Testis (tissue), 3 donors: Measurements from ENCODE around the gene MPDZ. TPM values are rescaled to one million over a fixed set of nuclear protein-coding genes. Genes with fewer than 3 reads are reported as not detected.
A peak's percentile ranks its signal among the peaks of the same experiment; 100 is the strongest.

ENCODE experiments used
- DNase-seq: peaks from one replicate; pipeline ENCODE4 v3.0.0-alpha.2; 2019
- H3K27ac ChIP-seq, 2 donors: fragments of 200-600 bp; sonication (generic); one replicate each; pipeline ENCODE4 v1.5.1; 2019
- H3K27me3 ChIP-seq: fragments of 200-600 bp; sonication (generic); one replicate; pipeline ENCODE4 v1.5.1; 2019
- H3K36me3 ChIP-seq: fragments of 200-600 bp; sonication (generic); one replicate; pipeline ENCODE4 v1.5.1; 2017; ENCODE audit warnings: low read depth; ENCODE audit errors: missing control alignments
- H3K4me1 ChIP-seq: fragments of 200-600 bp; sonication (generic); one replicate; pipeline ENCODE4 v1.5.1; 2019
- H3K4me3 ChIP-seq, 2 donors: fragments of 200-600 bp; sonication (generic); one replicate each; pipeline ENCODE4 v1.5.1; 2017 to 2019
- H3K9me3 ChIP-seq: fragments of 200-600 bp; sonication (generic); one replicate; pipeline ENCODE4 v1.5.1; 2017
- CTCF ChIP-seq, 3 experiments: fragments of 450-650 bp in 2 of 3; fragments of 200-600 bp in 1 of 3; sonication (generic) in 1 of 3; IDR thresholded peaks; one replicate each; pipeline ENCODE4 v1.5.1; 2016 to 2019; ENCODE audit warnings: antibody characterized with exemption in 3 of 3, mild to moderate bottlenecking in 2 of 3, moderate library complexity in 1 of 3
- POLR2A ChIP-seq: fragments of 450-650 bp; IDR thresholded peaks from one replicate; pipeline ENCODE4 v1.6.1; 2017; ENCODE audit warnings: antibody characterized with exemption, mild to moderate bottlenecking, moderate library complexity
- WGBS, 2 donors: methylation state at CpG; one replicate each; pipeline ENCODE4 v1.1.5; 2018; 5-methylcytosine and 5-hydroxymethylcytosine counted together
- intact Hi-C: fragments of 100-400 bp; cut with DNase I; formaldehyde crosslinking; loops from one replicate; pipeline ENCODE4 v1.15.1; 2023; ENCODE audit warnings: low total_unique reads
- polyA plus RNA-seq: library from polyadenylated mRNA; stranded (reverse); fragments of 350-450 nt; fragmentation: Illumina TruSeq; extraction: RNeasy Lipid Tissue Mini Kit (QIAGEN cat#74804); gene quantifications from one replicate; pipeline ENCODE4 v1.2.3, GENCODE V29; 2014; ENCODE audit warnings: low read depth, low replicate concordance; ENCODE audit not compliant: insufficient read depth
- total RNA-seq, 2 donors: library from RNA; depleted of rRNA; stranded (reverse); fragments of >200 nt; gene quantifications; one replicate each; pipeline ENCODE4 v1.2.3, GENCODE V29; 2016

Gene MPDZ
- total and polyA plus RNA-seq, 3 donors from 2014 or later = 25.4 to 42.8 (median 38.2) TPM

- WGBS, 2 donors = 33 to 42% methylated on average over 1 of the region's 1 CpG
- H3K27ac ChIP-seq = no peak overlapping the region
- intact Hi-C loops = no loop called here
- H3K27me3 ChIP-seq = no peaks in the 10 kb centered on the region
- H3K36me3 ChIP-seq = no peaks in the 10 kb centered on the region
- no peak overlapping the region for H3K4me3 ChIP-seq
- H3K4me1 ChIP-seq = peaks cover 15% of the 10 kb centered on the region
- no peak for DNase-seq
- H3K9me3 ChIP-seq = no peaks in the 10 kb centered on the region
- TF ChIP-seq POLR2A (no peak), CTCF (IDR thresholded peaks at IDR 0.05) (no peak)
Measured at GRCh38 chr9:13137426-13137825, 142.1 kb downstream of the MPDZ start.

- H3K4me3 ChIP-seq = no peak overlapping the region
- TF ChIP-seq CTCF (IDR thresholded peaks at IDR 0.05) (no peak), POLR2A (no peak)
- no peaks in the 10 kb centered on the region for H3K9me3 ChIP-seq
- no peak overlapping the region for H3K27ac ChIP-seq
- intact Hi-C loops = no loop called here
- no peaks in the 10 kb centered on the region for H3K36me3 ChIP-seq
- peaks cover under 1% of the 10 kb centered on the region for H3K4me1 ChIP-seq
- 96% methylated on average over 3 of the region's 3 CpGs for WGBS, 2 donors
- no peaks in the 10 kb centered on the region for H3K27me3 ChIP-seq
- no peak for DNase-seq
Measured at GRCh38 chr9:13131991-13132390, 147.5 kb downstream of the MPDZ start.

GRCh38 chr9:13131416-13131815 is 148.1 kb downstream of the MPDZ start:
- TF ChIP-seq POLR2A (no peak), CTCF (IDR thresholded peaks at IDR 0.05) (no peak)
- H3K27me3 ChIP-seq = no peaks in the 10 kb centered on the region
- no peaks in the 10 kb centered on the region for H3K9me3 ChIP-seq
- intact Hi-C loops = no loop called here
- no peak for DNase-seq
- H3K27ac ChIP-seq = no peak overlapping the region
- H3K36me3 ChIP-seq = no peaks in the 10 kb centered on the region
- no peaks in the 10 kb centered on the region for H3K4me1 ChIP-seq
- no peak overlapping the region for H3K4me3 ChIP-seq
- 88 to 91% methylated on average over 6 of the region's 6 CpGs for WGBS, 2 donors

- H3K4me1 ChIP-seq = no peaks in the 10 kb centered on the region
- no peaks in the 10 kb centered on the region for H3K9me3 ChIP-seq
- H3K4me3 ChIP-seq = no peak overlapping the region
- 100% methylated on average over 1 of the region's 1 CpG for WGBS, 2 donors
- no peaks in the 10 kb centered on the region for H3K36me3 ChIP-seq
- no peak overlapping the region for H3K27ac ChIP-seq
- no peaks in the 10 kb centered on the region for H3K27me3 ChIP-seq
- DNase-seq = no peak
- no peak for TF ChIP-seq POLR2A
- TF ChIP-seq CTCF (IDR thresholded peaks at IDR 0.05) = no peak
- intact Hi-C loops = no loop called here
Measured at GRCh38 chr9:13128266-13128860, 151.1 kb downstream of the MPDZ start.

GRCh38 chr9:13127131-13127530 is 152.4 kb downstream of the MPDZ start:
- no peaks in the 10 kb centered on the region for H3K9me3 ChIP-seq
- 82 to 85% methylated on average over 3 of the region's 3 CpGs for WGBS, 2 donors
- intact Hi-C loops = no loop called here
- H3K4me1 ChIP-seq = no peaks in the 10 kb centered on the region
- DNase-seq = peak; percentile 17
- H3K27ac ChIP-seq = no peak overlapping the region
- TF ChIP-seq POLR2A = no peak
- TF ChIP-seq CTCF (IDR thresholded peaks at IDR 0.05) = no peak
- H3K36me3 ChIP-seq = no peaks in the 10 kb centered on the region
- H3K27me3 ChIP-seq = no peaks in the 10 kb centered on the region
- no peak overlapping the region for H3K4me3 ChIP-seq
